Heart left ventricle (tissue), 13 donors: ENCODE data around the gene MUC3A.

Experiments
- CTCF ChIP-seq, 12 donors: fragments of 200-600 bp; sonication (generic) in 4 of 12; IDR thresholded peaks; one replicate each; pipeline versions ENCODE4 v1.5.0 to v1.8.0; 2018 to 2022; ENCODE audit warnings: antibody characterized with exemption in 12 of 12, mild to moderate bottlenecking in 5 of 12
- POLR2A ChIP-seq, 2 donors: fragments of 450-650 bp; IDR thresholded peaks; one replicate each; pipeline ENCODE4 v1.6.1; 2017; ENCODE audit warnings: antibody characterized with exemption in 2 of 2, mild to moderate bottlenecking in 2 of 2, moderate library complexity in 2 of 2
- donor health status: ischemic (EF 13 %, LVEDD 7.1; RV severe dilation, severe dysfunction).
- donor health status: DM: no; HTN: yes; CAD: no.
- donor health status: DM: no; HTN: no; CAD: no.
- donor health status: ischemic (EF 25% LVEDD 6.9; RV normal size, moderate dysfunction).
- donor health status: ischemic (EF 25% LVEDD 5.7; RV mildly dilated, moderate dysfunction).
- donor health status: ischemic (EF 35%, LVEDD 5.7; RV mildly dilated, moderate dysfunction).
- donor health status: nonischemic (EF 11% LVEDD 7.7; RV severe dilation, severe dysfunction).
- donor health status: DM: yes; HTN: yes; CAD: no.
- donor health status: PGD.
- donor health status: ischemic (EF 29% LVEDD 5.4; RV normal size, mild dysfunction).
- donor health status: nonischemic (EF 23%, LVEDD 6.1; RV moderate dilation, normal function).

GRCh38 chr7:100949227-100949932, at the start of gene MUC3A:
- TF ChIP-seq POLR2A (IDR thresholded peaks at IDR 0.05) (no peak), CTCF (IDR thresholded peaks at IDR 0.05) (no peak)
